ENCODE measurements around the gene CDK5R1. TPM values are rescaled to one million over a fixed set of nuclear protein-coding genes. Genes with fewer than 3 reads are reported as not detected.

CDK5R1 gene
- total and polyA plus RNA-seq, 2 donors (not counting 1 experiment from before 2014, with no cell fraction given), result 2.4 to 6.2 TPM

GRCh38 chr17:32512328-32512727 is 25.5 kb downstream of the CDK5R1 start:
- POLR2A ChIA-PET, result interaction anchor here (0.6 kb wide), 1 partner anchor 12 kb away, joined by 4 read pairs; no protein-coding TSS in a partner anchor

GRCh38 chr17:32513579-32513978 is 26.8 kb downstream of the CDK5R1 start:
- H3K27me3 Mint-ChIP-seq, result no peaks in the 10 kb centered on the region
- TF ChIP-seq EZH2 (IDR thresholded peaks at IDR 0.05; ENCODE audit: borderline replicate concordance, insufficient read depth, low read depth, low read length, poor library complexity, severe bottlenecking) (no peak), CTCF (IDR thresholded peaks at IDR 0.05) (no peak)
- H3K79me2 ChIP-seq (ENCODE audit: control insufficient read depth, insufficient read depth, low read length), result no peaks in the 10 kb centered on the region
- no peaks in the 10 kb centered on the region for H3K36me3 ChIP-seq (replicated peaks in 1 of 2; ENCODE audit: control extremely low read depth in 1 of 2, control insufficient read depth in 1 of 2, extremely low read depth in 1 of 2, insufficient read depth in 2 of 2, low read length in 1 of 2)
- no peaks in the 10 kb centered on the region for H4K20me1 ChIP-seq (ENCODE audit: control insufficient read depth, insufficient read depth, low read length, poor library complexity, severe bottlenecking)
- H3K4me3 ChIP-seq (ENCODE audit: control extremely low read depth in 1 of 5, extremely low read depth in 1 of 5, insufficient read depth in 1 of 5, low read depth in 2 of 5, low read length in 4 of 5), result no peak overlapping the region
- intact Hi-C loops (cut with micrococcal nuclease), result no loop called here
- no peaks in the 10 kb centered on the region for H3K9me3 ChIP-seq (ENCODE audit: control extremely low read depth in 1 of 3, control insufficient read depth in 2 of 3, insufficient read depth in 1 of 3, low read length in 2 of 3)
- H3K4me1 ChIP-seq (ENCODE audit: control insufficient read depth in 2 of 2, insufficient read depth in 2 of 2, low read length in 2 of 2), result peaks cover 48 to 58% of the 10 kb centered on the region in 2 donors
- ATAC-seq (ENCODE audit: low read depth), result no peak
- H3K4me3 Mint-ChIP-seq, result no peak overlapping the region
- H3K4me2 ChIP-seq (replicated peaks; ENCODE audit: low read depth, low read length, poor library complexity, severe bottlenecking), result no peak overlapping the region
- ChIA-PET POLR2A (no interaction called here), CTCF (interaction anchor here (1.6 kb wide), 1 partner anchor 30 kb away, joined by 3 read pairs; no protein-coding TSS in a partner anchor)
- no peak for DNase-seq
- H3K4me1 Mint-ChIP-seq, result peaks cover 60% of the 10 kb centered on the region
- no peak overlapping the region for H3K27ac ChIP-seq (ENCODE audit: low read length in 2 of 2)
- no peak overlapping the region for H3K9ac ChIP-seq (ENCODE audit: low read length)
- WGBS (ENCODE audit: insufficient coverage), result 60% methylated on average over 1 of the region's 3 CpGs
- H3K9me3 Mint-ChIP-seq (ENCODE audit: insufficient read depth), result no peaks in the 10 kb centered on the region
- no peak overlapping the region for H2AFZ ChIP-seq (ENCODE audit: insufficient read depth, low read depth, low read length, poor library complexity, severe bottlenecking)
- no peaks in the 10 kb centered on the region for H3K27me3 ChIP-seq (replicated peaks in 1 of 4; ENCODE audit: control extremely low read depth in 1 of 4, control insufficient read depth in 3 of 4, insufficient read depth in 4 of 4, low read length in 3 of 4)
- no peak overlapping the region for H3K27ac Mint-ChIP-seq

More at GRCh38 chr17:32512328-32512727, 25.5 kb downstream of the CDK5R1 start:
- no peaks in the 10 kb centered on the region for H3K9me3 Mint-ChIP-seq (ENCODE audit: insufficient read depth)
- peaks cover 40 to 55% of the 10 kb centered on the region in 2 donors for H3K4me1 ChIP-seq (ENCODE audit: control insufficient read depth in 2 of 2, insufficient read depth in 2 of 2, low read length in 2 of 2)
- H3K27me3 ChIP-seq (replicated peaks in 1 of 4; ENCODE audit: control extremely low read depth in 1 of 4, control insufficient read depth in 3 of 4, insufficient read depth in 4 of 4, low read length in 3 of 4), result no peaks in the 10 kb centered on the region
- no peak for ATAC-seq (ENCODE audit: low read depth)
- no peak for TF ChIP-seq EZH2 (IDR thresholded peaks at IDR 0.05; ENCODE audit: borderline replicate concordance, insufficient read depth, low read depth, low read length, poor library complexity, severe bottlenecking)
- TF ChIP-seq CTCF (IDR thresholded peaks at IDR 0.05), result no peak
- H3K27ac Mint-ChIP-seq, result no peak overlapping the region
- no peaks in the 10 kb centered on the region for H4K20me1 ChIP-seq (ENCODE audit: control insufficient read depth, insufficient read depth, low read length, poor library complexity, severe bottlenecking)
- intact Hi-C loops (cut with micrococcal nuclease), result no loop called here
- no peak overlapping the region for H2AFZ ChIP-seq (ENCODE audit: insufficient read depth, low read depth, low read length, poor library complexity, severe bottlenecking)
- DNase-seq, result no peak
- WGBS (ENCODE audit: insufficient coverage), result 100% methylated on average over 2 of the region's 2 CpGs
- H3K4me3 Mint-ChIP-seq, result no peak overlapping the region
- H3K9me3 ChIP-seq (ENCODE audit: control extremely low read depth in 1 of 3, control insufficient read depth in 2 of 3, insufficient read depth in 1 of 3, low read length in 2 of 3), result no peaks in the 10 kb centered on the region
- H3K27me3 Mint-ChIP-seq, result no peaks in the 10 kb centered on the region
- CTCF ChIA-PET, result interaction anchor here (1.7 kb wide), 1 partner anchor 28 kb away, joined by 4 read pairs; no protein-coding TSS in a partner anchor
- no peak overlapping the region for H3K9ac ChIP-seq (ENCODE audit: low read length)
- H3K27ac ChIP-seq (ENCODE audit: low read length in 2 of 2), result no peak overlapping the region
- H3K79me2 ChIP-seq (ENCODE audit: control insufficient read depth, insufficient read depth, low read length), result no peaks in the 10 kb centered on the region
- no peaks in the 10 kb centered on the region for H3K36me3 ChIP-seq (replicated peaks in 1 of 2; ENCODE audit: control extremely low read depth in 1 of 2, control insufficient read depth in 1 of 2, extremely low read depth in 1 of 2, insufficient read depth in 2 of 2, low read length in 1 of 2)
- H3K4me2 ChIP-seq (replicated peaks; ENCODE audit: low read depth, low read length, poor library complexity, severe bottlenecking), result no peak overlapping the region
- peaks cover 52% of the 10 kb centered on the region for H3K4me1 Mint-ChIP-seq
- no peak overlapping the region for H3K4me3 ChIP-seq (ENCODE audit: control extremely low read depth in 1 of 5, extremely low read depth in 1 of 5, insufficient read depth in 1 of 5, low read depth in 2 of 5, low read length in 4 of 5)
